Calu3 (cell line): Measurements from ENCODE around the gene AGBL4. TPM values are rescaled to one million over a fixed set of nuclear protein-coding genes. Genes with fewer than 3 reads are reported as not detected.

Experiments
- BruUV-seq: library from RNA; stranded (reverse); fragments of 400-500 nt; replicated peaks from 2 replicates; lab custom pipeline; 2021; lab: Mats Ljungman, UMichigan
- CTCF ChIA-PET: fragments of 300-600 bp; sonication (Branson Sonifier 250); formaldehyde crosslinking; loops from one replicate; lab custom pipeline; 2022; ENCODE audit warnings: antibody characterized with exemption; lab: Charles Lee
- DNase-seq: peaks from one replicate; pipeline ENCODE4 v3.0.0; 2022
- H3K27ac Mint-ChIP-seq: one replicate; pipeline ENCODE4 v1.8.0; 2022; ENCODE audit warnings: mixed read lengths; ENCODE audit not compliant: unreplicated experiment
- H3K27me3 Mint-ChIP-seq: one replicate; pipeline ENCODE4 v1.8.0; 2022; ENCODE audit warnings: mixed read lengths; ENCODE audit not compliant: unreplicated experiment
- H3K36me3 Mint-ChIP-seq: one replicate; pipeline ENCODE4 v1.8.0; 2022; ENCODE audit warnings: mild to moderate bottlenecking, moderate library complexity, mixed read lengths; ENCODE audit not compliant: insufficient read depth, unreplicated experiment
- H3K4me1 Mint-ChIP-seq: one replicate; pipeline ENCODE4 v1.8.0; 2022; ENCODE audit warnings: mild to moderate bottlenecking, low read depth, mixed read lengths; ENCODE audit not compliant: unreplicated experiment
- H3K4me3 Mint-ChIP-seq: one replicate; pipeline ENCODE4 v1.8.0; 2022; ENCODE audit warnings: mild to moderate bottlenecking, low read depth, moderate library complexity, mixed read lengths; ENCODE audit not compliant: unreplicated experiment
- H3K9me3 Mint-ChIP-seq: one replicate; pipeline ENCODE4 v1.8.0; 2022; ENCODE audit warnings: low read depth, mixed read lengths; ENCODE audit not compliant: unreplicated experiment
- CTCF ChIP-seq: fragments of 200-600 bp; IDR thresholded peaks from one replicate; pipeline ENCODE4 v1.8.0; 2022; ENCODE audit warnings: antibody characterized with exemption; ENCODE audit not compliant: unreplicated experiment
- intact Hi-C: fragments of 100-400 bp; cut with micrococcal nuclease; formaldehyde crosslinking; loops from one replicate; pipeline ENCODE4 v1.10.0; 2022; ENCODE audit not compliant: unreplicated experiment
- total RNA-seq: library from RNA; stranded (reverse); gene quantifications from 2 replicates; pipeline ENCODE4 v1.2.3, GENCODE V29; 2022

AGBL4 gene
- total RNA-seq, 1 experiment from 2014 or later = not detected

DNA sequence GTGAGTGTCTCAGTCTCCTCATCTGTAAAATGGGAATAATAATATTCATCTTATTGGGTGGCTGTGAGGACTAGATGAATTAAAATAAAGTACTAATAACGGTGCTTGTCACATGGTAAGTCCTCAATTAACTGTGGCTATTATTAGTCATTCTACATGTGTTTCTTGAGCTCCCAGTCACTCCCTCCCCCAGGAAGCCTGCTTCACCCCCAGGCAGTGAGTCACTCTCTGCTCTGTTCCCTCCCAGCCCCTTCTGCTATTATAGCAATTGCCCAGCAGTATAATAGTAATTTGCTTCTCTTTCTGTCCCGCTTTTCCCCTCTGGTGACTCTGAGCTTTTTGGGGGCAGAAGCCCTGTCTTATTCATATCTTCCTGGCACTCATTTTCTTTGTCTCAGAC is 1349.1 kb downstream of the AGBL4 start:
- no TSS peak for BruUV-seq
- CTCF ChIA-PET = no interaction called here
- intact Hi-C loops = loop anchor here (10.0 kb wide), 1 partner anchor 1680 kb away; no protein-coding TSS in a partner anchor

DNA sequence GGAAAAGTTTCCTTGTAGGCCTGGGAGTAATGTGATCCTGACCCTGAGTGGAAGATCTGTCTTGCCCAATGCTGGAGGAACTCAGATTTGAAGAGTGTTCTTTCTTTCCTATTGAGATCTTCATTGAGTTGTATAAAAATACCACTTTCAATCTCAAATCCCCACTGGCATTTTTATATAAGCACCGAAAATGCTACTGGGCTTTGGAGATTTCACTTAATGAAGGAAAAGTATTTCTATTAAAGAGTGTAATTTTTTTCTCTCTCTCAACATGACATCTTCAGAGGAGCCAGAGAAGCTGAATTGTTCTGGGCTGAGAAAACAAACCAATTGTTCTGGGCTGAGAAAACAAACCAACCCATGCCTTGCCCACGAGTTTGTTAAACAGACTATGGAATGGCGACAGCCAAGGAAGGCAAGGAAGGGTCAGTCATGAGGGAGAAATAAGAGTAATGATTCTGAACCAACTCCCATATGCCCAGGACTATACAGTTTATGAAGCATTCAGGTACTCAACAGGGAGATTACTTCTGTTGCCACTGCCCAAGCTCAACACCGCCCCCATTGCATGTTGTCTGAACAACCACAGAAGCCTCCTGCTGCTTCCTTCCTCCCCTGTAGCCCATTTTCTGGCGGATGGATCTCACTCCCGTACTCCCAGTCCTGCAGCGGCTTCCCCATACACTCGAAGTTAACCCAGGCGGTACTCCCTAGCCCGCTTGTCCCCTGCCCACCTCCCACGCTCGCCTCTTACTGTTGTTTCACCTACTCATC is 1350.2 kb downstream of the AGBL4 start:
- H3K4me3 Mint-ChIP-seq = no peak overlapping the region
- no peak for DNase-seq
- H3K9me3 Mint-ChIP-seq = no peaks in the 10 kb centered on the region
- no peaks in the 10 kb centered on the region for H3K36me3 Mint-ChIP-seq
- no peak for TF ChIP-seq CTCF
- intact Hi-C loops = loop anchor here (10.0 kb wide), 1 partner anchor 1681 kb away; no protein-coding TSS in a partner anchor
- CTCF ChIA-PET = no interaction called here
- peaks cover 23% of the 10 kb centered on the region for H3K4me1 Mint-ChIP-seq
- no peak overlapping the region for H3K27ac Mint-ChIP-seq
- H3K27me3 Mint-ChIP-seq = peaks cover 28% of the 10 kb centered on the region
- BruUV-seq = no TSS peak

More for the DNA sequence above, 1349.1 kb downstream of the AGBL4 start:
- Mint-ChIP-seq H3K36me3 (no peaks in the 10 kb centered on the region), H3K27ac (no peak overlapping the region), H3K9me3 (no peaks in the 10 kb centered on the region), H3K4me3 (no peak overlapping the region), H3K4me1 (peaks cover 23% of the 10 kb centered on the region), H3K27me3 (peaks cover 17% of the 10 kb centered on the region)
- no peak for TF ChIP-seq CTCF
- peak; percentile 27 for DNase-seq

DNA sequence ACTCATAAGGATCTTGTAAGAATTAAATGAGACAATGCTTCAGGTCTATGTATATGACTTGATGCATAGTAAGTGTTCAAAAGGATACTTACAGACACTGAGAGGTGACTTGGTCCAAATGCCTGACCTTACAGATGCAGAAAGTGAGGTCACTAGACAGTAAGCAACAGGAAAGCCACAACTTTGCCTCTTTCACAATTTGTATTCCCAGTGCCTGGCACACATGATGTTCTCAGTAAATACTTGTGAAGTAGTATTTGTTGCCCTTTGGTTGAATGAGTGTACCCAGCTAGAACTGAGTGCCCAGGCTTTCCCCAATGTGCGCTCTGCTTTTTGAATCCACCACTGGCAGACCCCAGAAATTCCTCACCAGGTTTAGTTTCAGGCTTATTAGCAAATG is 1352.2 kb downstream of the AGBL4 start:
- Mint-ChIP-seq H3K36me3 (no peaks in the 10 kb centered on the region), H3K27me3 (peaks cover 44% of the 10 kb centered on the region), H3K9me3 (no peaks in the 10 kb centered on the region), H3K4me3 (no peak overlapping the region), H3K4me1 (peaks cover 10% of the 10 kb centered on the region), H3K27ac (no peak overlapping the region)
- intact Hi-C loops = loop anchor here (10.0 kb wide), 1 partner anchor 1683 kb away; no protein-coding TSS in a partner anchor
- no TSS peak for BruUV-seq
- no peak for DNase-seq
- no peak for TF ChIP-seq CTCF
- CTCF ChIA-PET = no interaction called here

GRCh38 chr1:48670234-48671020 is 1353.3 kb downstream of the AGBL4 start:
- no peak for TF ChIP-seq CTCF
- CTCF ChIA-PET = no interaction called here
- no TSS peak for BruUV-seq
- Mint-ChIP-seq H3K4me3 (no peak overlapping the region), H3K9me3 (no peaks in the 10 kb centered on the region), H3K36me3 (no peaks in the 10 kb centered on the region), H3K27me3 (peaks cover 44% of the 10 kb centered on the region), H3K4me1 (peaks cover 10% of the 10 kb centered on the region), H3K27ac (no peak overlapping the region)
- DNase-seq = no peak
- intact Hi-C loops = loop anchor here (10.0 kb wide), 1 partner anchor 1684 kb away; no protein-coding TSS in a partner anchor
